GM12878 (cell line): ENCODE data around the gene MARVELD2. TPM values are rescaled to one million over a fixed set of nuclear protein-coding genes. Genes with fewer than 3 reads are reported as not detected.

Source experiments
- ATF7 ChIP-seq: fragments of 450-650 bp; IDR thresholded peaks from 2 replicates; pipeline ENCODE4 v1.6.1; 2016; ENCODE audit warnings: low read depth, mild to moderate bottlenecking
- BACH1 ChIP-seq: fragments of 450-650 bp; IDR thresholded peaks from 2 replicates; pipeline ENCODE4 v1.6.1; 2017; ENCODE audit warnings: mild to moderate bottlenecking, borderline replicate concordance
- CEBPB ChIP-seq, 2 experiments: fragments of 150-350 bp in 1 of 2; IDR thresholded peaks; 2 replicates each; pipeline ENCODE4 v1.6.1; 2012 to 2014; ENCODE audit warnings: low read depth in 2 of 2, low read length in 2 of 2, borderline replicate concordance in 1 of 2, inconsistent platforms in 1 of 2
- ESRRA ChIP-seq: IDR thresholded peaks from 2 replicates; pipeline ENCODE4 v1.6.1; 2012; ENCODE audit warnings: mild to moderate bottlenecking, low read length, improper control_type of control experiment
- GABPA ChIP-seq: IDR thresholded peaks from 2 replicates; pipeline ENCODE4 v1.6.1; 2014; ENCODE audit warnings: antibody characterized with exemption, low read depth, mild to moderate bottlenecking, inconsistent platforms
- GATAD2B ChIP-seq: fragments of 450-650 bp; conservative IDR thresholded peaks from 2 replicates; pipeline ENCODE4 v1.6.1; 2017; ENCODE audit warnings: low read depth, mild to moderate bottlenecking, moderate library complexity
- MYC ChIP-seq: IDR thresholded peaks from 2 replicates; pipeline ENCODE4 v1.6.1; 2011; ENCODE audit warnings: mild to moderate bottlenecking, low read length, moderate library complexity, inconsistent platforms; ENCODE audit not compliant: insufficient read depth, insufficient replicate concordance, insufficient read length, severe bottlenecking
- NFIC ChIP-seq: IDR thresholded peaks from 2 replicates; pipeline ENCODE4 v1.6.1; 2012; ENCODE audit warnings: low read depth, mild to moderate bottlenecking, inconsistent platforms, low read length, moderate library complexity
- NR2C1 ChIP-seq: fragments of 450-650 bp; IDR thresholded peaks from 2 replicates; pipeline ENCODE4 v1.6.1; 2017; ENCODE audit warnings: antibody characterized with exemption, mild to moderate bottlenecking, moderate library complexity
- PAX5 ChIP-seq: IDR thresholded peaks from 2 replicates; pipeline ENCODE4 v1.6.1; 2011; ENCODE audit warnings: low read depth, low read length, borderline replicate concordance
- RCOR1 ChIP-seq: conservative IDR thresholded peaks from 2 replicates; pipeline ENCODE4 v1.6.1; 2012; ENCODE audit warnings: low read depth, low read length, improper control_type of control experiment
- TCF3 ChIP-seq: IDR thresholded peaks from 2 replicates; pipeline ENCODE4 v1.6.1; 2012; ENCODE audit warnings: low read depth, mild to moderate bottlenecking, low read length, borderline replicate concordance; ENCODE audit not compliant: insufficient read depth
- ZNF622 ChIP-seq: fragments of 450-650 bp; IDR thresholded peaks from 2 replicates; pipeline ENCODE4 v1.6.1; 2017; ENCODE audit warnings: mild to moderate bottlenecking, inconsistent platforms
- ZSCAN29 ChIP-seq: fragments of 450-650 bp; IDR thresholded peaks from 2 replicates; pipeline ENCODE4 v1.6.1; 2017; ENCODE audit warnings: mild to moderate bottlenecking, moderate library complexity
- polyA plus RNA-seq, 11 experiments: library from polyadenylated mRNA; depleted of rRNA in 4 of 11; unstranded in 6 of 11; stranded (reverse) in 5 of 11; fragments of >200 nt; fragmentation: Nextera tagmentation in 4 of 11; fragmentation: Illumina TruSeq in 1 of 11; extraction: Ambion mirVana in 4 of 11; extraction: Trizol in 1 of 11; gene quantifications; 1 replicate in 1 of 11; 2 replicates in 10 of 11; pipeline versions ENCODE4 v1.2.1 to v1.2.3, GENCODE V29; 2011 to 2016; ENCODE audit warnings: inconsistent platforms in 2 of 11, missing spikeins in 2 of 11, low read depth in 1 of 11
- total RNA-seq, 4 experiments: library from RNA; depleted of rRNA in 3 of 4; stranded (reverse); fragments of >200 nt in 3 of 4; fragmentation: Illumina TruSeq in 1 of 4; extraction: Trizol in 1 of 4; gene quantifications; 2 replicates each; pipeline versions ENCODE4 v1.2.1 to v1.2.3, GENCODE V29; 2013 to 2021
- TF ChIP-seq, protein P1 (sequence below): fragments of 450-650 bp; IDR thresholded peaks from 2 replicates; pipeline ENCODE4 v1.6.1; 2017; ENCODE audit warnings: low read depth, mild to moderate bottlenecking, moderate library complexity
- TF ChIP-seq, protein P2 (sequence below): fragments of 450-650 bp; formaldehyde crosslinking; IDR thresholded peaks from 2 replicates; pipeline ENCODE4 v1.4.0; 2022; ENCODE audit warnings: mild to moderate bottlenecking, moderate library complexity
- TF ChIP-seq, protein P3 (sequence below): fragments of 450-650 bp; IDR thresholded peaks from 2 replicates; pipeline ENCODE4 v1.6.1; 2016; ENCODE audit warnings: mild to moderate bottlenecking
- TF ChIP-seq, protein P4 (sequence below): fragments of 450-650 bp; IDR thresholded peaks from 2 replicates; pipeline ENCODE4 v1.6.1; 2017; ENCODE audit warnings: mild to moderate bottlenecking, moderate library complexity
- TF ChIP-seq, protein P5 (sequence below): fragments of 450-650 bp; IDR thresholded peaks from 2 replicates; pipeline ENCODE4 v1.6.1; 2017; ENCODE audit warnings: borderline replicate concordance

Gene MARVELD2
- total and polyA plus RNA-seq, 10 of the 15 experiments (the other 5 are each of a cell fraction or from before 2014, with no cell fraction given): 0.37 to 6.2 (median 3.8) TPM

DNA sequence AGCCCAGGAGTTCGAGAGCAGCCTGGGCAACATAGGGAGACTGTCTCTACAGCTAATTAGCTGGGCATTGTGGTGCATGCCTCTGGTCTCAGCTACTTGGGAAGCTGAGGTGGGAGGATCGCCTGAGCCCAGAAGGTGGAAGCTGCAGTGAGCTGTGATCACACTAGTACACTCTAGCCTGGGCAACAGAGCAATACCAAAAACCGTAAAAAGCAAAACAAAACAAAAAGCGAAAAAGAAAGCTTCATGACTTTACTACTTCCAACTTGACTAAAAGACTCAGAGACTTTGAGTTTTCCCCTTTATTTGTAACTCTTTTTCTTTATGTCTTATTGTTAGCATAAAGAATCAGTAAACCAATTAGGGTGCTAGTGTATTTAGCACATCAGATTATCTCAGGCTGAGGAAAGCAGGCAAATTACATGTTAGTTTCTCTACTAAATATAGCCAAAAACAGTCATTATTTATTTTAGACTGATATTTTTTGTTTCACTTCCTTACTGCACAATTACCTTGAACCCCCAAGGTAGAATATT is 39.9 kb upstream of the MARVELD2 start (continued):
- TF ChIP-seq, protein P1, sequence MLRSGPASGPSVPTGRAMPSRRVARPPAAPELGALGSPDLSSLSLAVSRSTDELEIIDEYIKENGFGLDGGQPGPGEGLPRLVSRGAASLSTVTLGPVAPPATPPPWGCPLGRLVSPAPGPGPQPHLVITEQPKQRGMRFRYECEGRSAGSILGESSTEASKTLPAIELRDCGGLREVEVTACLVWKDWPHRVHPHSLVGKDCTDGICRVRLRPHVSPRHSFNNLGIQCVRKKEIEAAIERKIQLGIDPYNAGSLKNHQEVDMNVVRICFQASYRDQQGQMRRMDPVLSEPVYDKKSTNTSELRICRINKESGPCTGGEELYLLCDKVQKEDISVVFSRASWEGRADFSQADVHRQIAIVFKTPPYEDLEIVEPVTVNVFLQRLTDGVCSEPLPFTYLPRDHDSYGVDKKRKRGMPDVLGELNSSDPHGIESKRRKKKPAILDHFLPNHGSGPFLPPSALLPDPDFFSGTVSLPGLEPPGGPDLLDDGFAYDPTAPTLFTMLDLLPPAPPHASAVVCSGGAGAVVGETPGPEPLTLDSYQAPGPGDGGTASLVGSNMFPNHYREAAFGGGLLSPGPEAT: peak; percentile 72
- TF ChIP-seq, protein P2, sequence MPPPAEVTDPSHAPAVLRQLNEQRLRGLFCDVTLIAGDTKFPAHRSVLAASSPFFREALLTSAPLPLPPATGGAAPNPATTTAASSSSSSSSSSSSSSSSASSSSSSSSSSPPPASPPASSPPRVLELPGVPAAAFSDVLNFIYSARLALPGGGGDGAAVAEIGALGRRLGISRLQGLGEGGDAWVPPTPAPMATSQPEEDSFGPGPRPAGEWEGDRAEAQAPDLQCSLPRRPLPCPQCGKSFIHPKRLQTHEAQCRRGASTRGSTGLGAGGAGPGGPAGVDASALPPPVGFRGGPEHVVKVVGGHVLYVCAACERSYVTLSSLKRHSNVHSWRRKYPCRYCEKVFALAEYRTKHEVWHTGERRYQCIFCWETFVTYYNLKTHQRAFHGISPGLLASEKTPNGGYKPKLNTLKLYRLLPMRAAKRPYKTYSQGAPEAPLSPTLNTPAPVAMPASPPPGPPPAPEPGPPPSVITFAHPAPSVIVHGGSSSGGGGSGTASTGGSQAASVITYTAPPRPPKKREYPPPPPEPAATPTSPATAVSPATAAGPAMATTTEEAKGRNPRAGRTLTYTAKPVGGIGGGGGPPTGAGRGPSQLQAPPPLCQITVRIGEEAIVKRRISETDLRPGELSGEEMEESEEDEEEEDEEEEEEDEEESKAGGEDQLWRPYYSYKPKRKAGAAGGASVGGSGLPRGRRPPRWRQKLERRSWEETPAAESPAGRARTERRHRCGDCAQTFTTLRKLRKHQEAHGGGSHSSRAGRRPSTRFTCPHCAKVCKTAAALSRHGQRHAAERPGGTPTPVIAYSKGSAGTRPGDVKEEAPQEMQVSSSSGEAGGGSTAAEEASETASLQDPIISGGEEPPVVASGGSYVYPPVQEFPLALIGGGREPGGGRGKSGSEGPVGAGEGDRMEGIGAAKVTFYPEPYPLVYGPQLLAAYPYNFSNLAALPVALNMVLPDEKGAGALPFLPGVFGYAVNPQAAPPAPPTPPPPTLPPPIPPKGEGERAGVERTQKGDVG: no peak
- 0 out of 2 replicates have a peak, but pooled peaks have one; percentile 28 for TF ChIP-seq BACH1
- TF ChIP-seq NFIC: peak; percentile 66; the same call in 1 of the 2 replicates
- TF ChIP-seq, protein P3, sequence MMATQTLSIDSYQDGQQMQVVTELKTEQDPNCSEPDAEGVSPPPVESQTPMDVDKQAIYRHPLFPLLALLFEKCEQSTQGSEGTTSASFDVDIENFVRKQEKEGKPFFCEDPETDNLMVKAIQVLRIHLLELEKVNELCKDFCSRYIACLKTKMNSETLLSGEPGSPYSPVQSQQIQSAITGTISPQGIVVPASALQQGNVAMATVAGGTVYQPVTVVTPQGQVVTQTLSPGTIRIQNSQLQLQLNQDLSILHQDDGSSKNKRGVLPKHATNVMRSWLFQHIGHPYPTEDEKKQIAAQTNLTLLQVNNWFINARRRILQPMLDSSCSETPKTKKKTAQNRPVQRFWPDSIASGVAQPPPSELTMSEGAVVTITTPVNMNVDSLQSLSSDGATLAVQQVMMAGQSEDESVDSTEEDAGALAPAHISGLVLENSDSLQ: no peak
- no peak for TF ChIP-seq MYC
- TF ChIP-seq ZSCAN29: 0 out of 2 replicates have a peak, but pooled peaks have one; percentile 7
- TF ChIP-seq, protein P4, sequence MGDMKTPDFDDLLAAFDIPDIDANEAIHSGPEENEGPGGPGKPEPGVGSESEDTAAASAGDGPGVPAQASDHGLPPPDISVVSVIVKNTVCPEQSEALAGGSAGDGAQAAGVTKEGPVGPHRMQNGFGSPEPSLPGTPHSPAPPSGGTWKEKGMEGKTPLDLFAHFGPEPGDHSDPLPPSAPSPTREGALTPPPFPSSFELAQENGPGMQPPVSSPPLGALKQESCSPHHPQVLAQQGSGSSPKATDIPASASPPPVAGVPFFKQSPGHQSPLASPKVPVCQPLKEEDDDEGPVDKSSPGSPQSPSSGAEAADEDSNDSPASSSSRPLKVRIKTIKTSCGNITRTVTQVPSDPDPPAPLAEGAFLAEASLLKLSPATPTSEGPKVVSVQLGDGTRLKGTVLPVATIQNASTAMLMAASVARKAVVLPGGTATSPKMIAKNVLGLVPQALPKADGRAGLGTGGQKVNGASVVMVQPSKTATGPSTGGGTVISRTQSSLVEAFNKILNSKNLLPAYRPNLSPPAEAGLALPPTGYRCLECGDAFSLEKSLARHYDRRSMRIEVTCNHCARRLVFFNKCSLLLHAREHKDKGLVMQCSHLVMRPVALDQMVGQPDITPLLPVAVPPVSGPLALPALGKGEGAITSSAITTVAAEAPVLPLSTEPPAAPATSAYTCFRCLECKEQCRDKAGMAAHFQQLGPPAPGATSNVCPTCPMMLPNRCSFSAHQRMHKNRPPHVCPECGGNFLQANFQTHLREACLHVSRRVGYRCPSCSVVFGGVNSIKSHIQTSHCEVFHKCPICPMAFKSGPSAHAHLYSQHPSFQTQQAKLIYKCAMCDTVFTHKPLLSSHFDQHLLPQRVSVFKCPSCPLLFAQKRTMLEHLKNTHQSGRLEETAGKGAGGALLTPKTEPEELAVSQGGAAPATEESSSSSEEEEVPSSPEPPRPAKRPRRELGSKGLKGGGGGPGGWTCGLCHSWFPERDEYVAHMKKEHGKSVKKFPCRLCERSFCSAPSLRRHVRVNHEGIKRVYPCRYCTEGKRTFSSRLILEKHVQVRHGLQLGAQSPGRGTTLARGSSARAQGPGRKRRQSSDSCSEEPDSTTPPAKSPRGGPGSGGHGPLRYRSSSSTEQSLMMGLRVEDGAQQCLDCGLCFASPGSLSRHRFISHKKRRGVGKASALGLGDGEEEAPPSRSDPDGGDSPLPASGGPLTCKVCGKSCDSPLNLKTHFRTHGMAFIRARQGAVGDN: no peak
- no peak for TF ChIP-seq TCF3
- no peak for TF ChIP-seq ZNF622
- no peak for TF ChIP-seq ESRRA
- no peak for TF ChIP-seq GABPA
- TF ChIP-seq NR2C1: no peak
- no peak for TF ChIP-seq PAX5
- TF ChIP-seq GATAD2B: no peak
- peak; percentile 91 for TF ChIP-seq ATF7
- TF ChIP-seq, protein P5, sequence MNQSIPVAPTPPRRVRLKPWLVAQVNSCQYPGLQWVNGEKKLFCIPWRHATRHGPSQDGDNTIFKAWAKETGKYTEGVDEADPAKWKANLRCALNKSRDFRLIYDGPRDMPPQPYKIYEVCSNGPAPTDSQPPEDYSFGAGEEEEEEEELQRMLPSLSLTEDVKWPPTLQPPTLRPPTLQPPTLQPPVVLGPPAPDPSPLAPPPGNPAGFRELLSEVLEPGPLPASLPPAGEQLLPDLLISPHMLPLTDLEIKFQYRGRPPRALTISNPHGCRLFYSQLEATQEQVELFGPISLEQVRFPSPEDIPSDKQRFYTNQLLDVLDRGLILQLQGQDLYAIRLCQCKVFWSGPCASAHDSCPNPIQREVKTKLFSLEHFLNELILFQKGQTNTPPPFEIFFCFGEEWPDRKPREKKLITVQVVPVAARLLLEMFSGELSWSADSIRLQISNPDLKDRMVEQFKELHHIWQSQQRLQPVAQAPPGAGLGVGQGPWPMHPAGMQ: no peak
- no peak for TF ChIP-seq RCOR1
- no peak; a peak in 1 of 4 replicates for TF ChIP-seq CEBPB (IDR thresholded peaks at IDR 0.05; ENCODE audit: borderline replicate concordance in 1 of 2, low read depth in 2 of 2, low read length in 2 of 2)
